ENCODE data around the gene KCTD2. TPM values are rescaled to one million over a fixed set of nuclear protein-coding genes. Genes with fewer than 3 reads are reported as not detected.
A peak's percentile ranks its signal among the peaks of the same experiment; 100 is the strongest.
"Not testable (repeated sequence)": the region's sequence is repeated elsewhere in the genome, so short reads cannot be mapped to it uniquely, and the experiment has no call there.

KCTD2 gene, protein sequence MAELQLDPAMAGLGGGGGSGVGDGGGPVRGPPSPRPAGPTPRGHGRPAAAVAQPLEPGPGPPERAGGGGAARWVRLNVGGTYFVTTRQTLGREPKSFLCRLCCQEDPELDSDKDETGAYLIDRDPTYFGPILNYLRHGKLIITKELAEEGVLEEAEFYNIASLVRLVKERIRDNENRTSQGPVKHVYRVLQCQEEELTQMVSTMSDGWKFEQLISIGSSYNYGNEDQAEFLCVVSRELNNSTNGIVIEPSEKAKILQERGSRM
- total RNA-seq: 28.3 TPM

DNA sequence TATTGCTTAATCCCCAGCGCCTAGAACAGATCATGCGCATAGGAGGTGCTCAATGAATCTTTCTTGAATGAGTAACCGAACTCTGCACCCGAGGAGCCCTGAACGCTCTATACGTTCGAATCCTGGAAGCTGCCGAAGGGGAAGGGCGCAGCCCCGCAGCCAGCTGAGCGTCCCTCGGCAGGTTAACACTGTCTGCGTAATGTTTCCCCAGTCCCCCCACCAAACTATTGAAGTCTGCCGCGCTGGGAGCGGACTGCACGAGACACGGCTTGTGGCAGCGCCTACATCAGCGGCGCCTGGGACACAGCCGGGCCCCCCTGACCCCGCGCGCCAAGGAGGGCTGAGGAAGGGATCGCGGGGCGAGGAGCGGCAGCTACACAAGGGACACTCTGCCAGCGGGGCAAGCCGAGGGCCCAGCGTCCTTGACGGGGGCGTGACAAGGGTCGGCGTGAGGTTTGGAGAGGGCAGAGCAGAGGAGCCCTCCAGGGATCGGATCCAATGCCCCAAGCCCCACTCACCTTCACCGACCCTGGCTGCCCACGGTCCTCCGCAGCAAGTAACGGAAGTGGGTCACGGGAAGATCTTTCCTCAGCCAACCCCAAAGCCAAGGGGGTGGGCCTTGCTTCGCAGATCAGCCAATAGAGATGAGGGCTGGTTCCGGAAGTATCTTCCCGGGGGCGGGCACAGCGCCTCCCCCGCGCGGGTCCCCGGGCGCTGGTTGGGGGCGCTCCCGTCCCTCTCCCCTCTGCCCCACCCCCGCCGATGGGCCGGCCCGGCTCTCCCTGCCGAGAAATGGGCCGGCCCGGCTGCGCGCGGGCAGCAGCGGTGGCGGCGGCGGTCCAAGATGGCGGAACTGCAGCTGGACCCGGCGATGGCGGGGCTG is at the start of gene KCTD2, which contains the start of gene ATP5PD:
Gene KCTD2, plus strand, starts transcription at position 819 of the 883 bp plus-strand sequence. Its CDS starts 26 bp downstream, at position 845.
Gene ATP5PD, minus strand, starts transcription at position 563 of the 883 bp plus-strand sequence. CDS start 4,319 bp downstream, outside the sequence.
- peak; percentile 96 for DNase-seq (ENCODE audit: low spot score)

DNA sequence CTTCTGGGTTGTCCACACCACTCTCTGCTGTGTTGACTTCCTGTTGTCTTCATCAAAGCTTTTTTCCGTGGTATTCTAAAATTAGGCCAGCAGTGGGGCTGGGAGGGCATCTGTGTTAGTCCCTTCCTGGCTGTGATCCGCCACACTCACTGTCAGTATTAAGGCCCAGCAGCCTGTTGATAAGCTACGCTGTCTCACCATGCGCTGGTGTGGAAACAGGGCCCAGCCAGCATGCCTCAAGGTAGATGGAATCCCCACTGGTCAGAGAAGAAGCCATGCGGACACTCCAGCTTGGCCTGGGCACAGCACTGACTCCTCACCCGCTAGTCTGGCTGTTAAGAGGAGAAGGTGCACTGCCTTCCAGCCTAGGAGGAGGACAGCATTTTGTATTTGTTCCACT is 48.2 kb upstream of the KCTD2 start:
- no peak for DNase-seq (ENCODE audit: low spot score)

- DNase-seq (ENCODE audit: low spot score): no peak
These were observed 47.5 kb upstream of the KCTD2 start for GRCh38 chr17:74999523-74999922.

- DNase-seq (ENCODE audit: low spot score): no peak
These were observed 44.8 kb upstream of the KCTD2 start for GRCh38 chr17:75001915-75002843.

DNA sequence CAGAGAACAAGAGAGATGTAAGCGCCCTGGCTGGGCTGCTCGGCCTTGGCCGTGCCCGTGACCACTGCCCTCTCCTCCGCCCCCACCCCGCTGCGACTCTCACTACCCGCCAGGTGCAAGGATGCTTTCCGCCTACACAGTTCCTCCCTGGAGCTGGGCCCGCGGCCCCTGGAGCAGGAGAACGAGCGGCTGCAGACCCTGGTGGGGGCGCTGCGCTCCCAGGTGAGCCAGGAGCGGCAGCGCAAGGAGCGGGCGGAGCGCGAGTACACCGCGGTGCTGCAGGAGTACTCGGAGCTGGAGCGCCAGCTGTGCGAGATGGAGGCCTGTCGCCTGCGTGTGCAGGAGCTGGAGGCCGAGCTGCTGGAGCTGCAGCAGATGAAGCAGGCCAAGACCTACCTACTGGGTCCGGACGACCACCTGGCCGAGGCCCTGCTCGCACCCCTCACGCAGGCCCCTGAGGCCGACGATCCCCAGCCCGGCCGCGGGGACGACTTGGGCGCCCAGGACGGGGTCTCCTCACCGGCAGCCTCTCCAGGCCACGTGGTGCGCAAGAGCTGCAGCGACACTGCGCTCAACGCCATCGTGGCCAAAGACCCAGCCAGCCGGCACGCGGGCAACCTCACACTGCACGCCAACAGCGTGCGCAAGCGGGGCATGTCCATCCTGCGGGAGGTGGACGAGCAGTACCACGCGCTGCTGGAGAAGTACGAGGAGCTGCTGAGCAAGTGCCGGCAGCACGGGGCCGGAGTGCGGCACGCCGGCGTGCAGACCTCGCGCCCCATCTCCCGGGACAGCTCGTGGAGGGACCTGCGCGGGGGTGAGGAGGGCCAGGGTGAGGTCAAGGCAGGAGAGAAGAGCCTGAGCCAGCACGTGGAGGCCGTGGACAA is 43.7 kb upstream of the KCTD2 start:
- DNase-seq (ENCODE audit: low spot score): no peak

DNA sequence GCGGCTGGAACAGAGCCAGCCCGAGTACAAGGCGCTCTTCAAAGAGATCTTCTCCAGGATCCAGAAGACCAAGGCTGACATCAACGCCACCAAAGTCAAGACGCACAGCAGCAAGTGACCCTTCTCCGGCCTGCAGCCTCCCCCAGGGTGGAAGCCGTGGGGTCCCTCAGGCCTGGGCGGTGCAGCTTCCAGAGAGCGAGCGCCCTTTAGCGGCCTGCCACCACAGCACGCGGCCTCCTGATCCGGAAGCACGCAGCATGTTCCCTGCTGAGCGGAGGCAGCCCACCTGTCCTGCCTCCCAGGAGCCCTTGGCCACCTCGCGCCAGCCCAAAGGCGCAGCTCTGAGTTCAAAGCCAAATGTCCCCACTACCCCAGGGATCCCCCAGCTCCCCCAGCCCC is 43.1 kb upstream of the KCTD2 start:
- no peak for DNase-seq (ENCODE audit: low spot score)

- no peak for DNase-seq (ENCODE audit: low spot score)
These were observed 42.7 kb upstream of the KCTD2 start for GRCh38 chr17:75004371-75004770.

DNA sequence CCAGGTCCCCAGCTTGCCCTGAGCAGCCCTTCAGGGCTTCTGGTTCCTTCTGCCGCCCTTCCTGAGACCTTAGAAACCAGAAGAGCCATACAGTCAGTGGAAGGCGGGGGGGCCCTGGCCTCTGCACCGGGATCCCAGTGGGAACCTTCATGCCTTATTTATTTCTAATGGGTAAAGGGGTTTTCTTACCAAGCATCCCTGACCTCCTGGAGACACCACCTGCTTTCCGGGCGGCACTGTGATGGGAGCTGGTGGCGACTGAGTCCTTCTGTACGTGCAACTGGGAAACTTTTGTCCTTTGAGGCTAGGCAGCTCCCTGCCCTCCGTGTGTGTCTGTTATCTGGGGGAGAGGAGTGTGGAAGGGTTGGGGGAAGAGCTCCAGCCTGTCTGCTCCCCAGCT is 41.7 kb upstream of the KCTD2 start:
- no peak for DNase-seq (ENCODE audit: low spot score)

DNA sequence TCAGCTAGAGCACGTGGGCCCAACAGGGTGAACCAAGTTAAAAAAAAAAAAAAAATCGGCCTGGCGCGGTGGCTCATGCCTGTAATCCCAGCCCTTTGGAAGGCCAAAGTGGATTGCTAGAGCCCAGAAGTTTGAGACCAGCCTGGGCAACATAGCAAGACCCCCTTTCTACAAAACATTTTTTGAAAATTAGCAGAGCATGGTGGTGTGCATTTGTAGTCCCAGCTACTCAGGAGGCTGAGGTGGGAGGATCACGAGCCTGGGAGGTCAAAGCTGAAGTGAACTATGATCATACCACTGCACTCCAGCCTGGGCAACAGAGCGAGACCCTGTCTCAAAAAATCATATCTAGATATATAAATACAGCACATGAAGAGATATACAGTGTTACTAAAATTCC is 40.9 kb upstream of the KCTD2 start:
- DNase-seq (ENCODE audit: low spot score): not testable (repeated sequence)

DNA sequence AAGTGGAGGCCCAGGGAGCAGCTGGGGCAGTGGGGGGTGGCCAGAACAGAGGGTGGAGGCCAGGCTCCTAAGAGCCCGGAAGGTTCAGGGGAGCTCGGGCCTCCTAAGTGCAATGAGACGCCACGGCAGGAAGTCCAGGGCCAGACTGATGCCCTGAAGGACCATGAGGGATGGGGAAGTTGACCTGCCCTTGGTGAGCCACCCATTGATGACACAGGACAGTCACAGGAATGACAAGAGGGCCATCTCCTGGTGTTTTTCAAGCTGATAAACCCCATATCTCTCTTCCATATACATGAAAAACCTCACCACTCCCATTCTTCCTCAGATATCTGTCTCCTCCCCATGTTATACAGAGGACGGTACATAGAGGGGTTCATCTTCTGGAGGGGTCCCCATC is 40.4 kb upstream of the KCTD2 start:
- DNase-seq (ENCODE audit: low spot score): no peak

DNA sequence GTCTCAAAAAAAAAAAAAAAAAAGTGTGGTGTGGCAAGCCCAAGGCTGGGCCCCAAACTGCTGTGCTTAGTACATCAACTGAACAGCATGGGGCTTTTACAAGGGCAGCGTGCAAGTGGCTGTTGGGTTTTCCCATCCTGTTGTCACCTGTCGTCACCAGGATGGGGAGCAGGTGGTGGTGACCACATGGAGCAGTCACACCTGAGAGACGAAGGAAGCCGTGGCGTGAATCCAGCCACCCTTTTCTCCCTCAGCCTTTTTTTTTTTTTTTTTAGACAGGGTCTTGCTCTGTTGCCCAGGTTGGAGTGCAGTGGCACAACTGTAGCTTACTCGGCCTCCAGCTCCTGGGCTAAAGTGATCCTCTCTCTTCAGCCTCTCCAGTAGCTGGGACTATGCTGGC is 38.7 kb upstream of the KCTD2 start:
- DNase-seq (ENCODE audit: low spot score): no peak

DNA sequence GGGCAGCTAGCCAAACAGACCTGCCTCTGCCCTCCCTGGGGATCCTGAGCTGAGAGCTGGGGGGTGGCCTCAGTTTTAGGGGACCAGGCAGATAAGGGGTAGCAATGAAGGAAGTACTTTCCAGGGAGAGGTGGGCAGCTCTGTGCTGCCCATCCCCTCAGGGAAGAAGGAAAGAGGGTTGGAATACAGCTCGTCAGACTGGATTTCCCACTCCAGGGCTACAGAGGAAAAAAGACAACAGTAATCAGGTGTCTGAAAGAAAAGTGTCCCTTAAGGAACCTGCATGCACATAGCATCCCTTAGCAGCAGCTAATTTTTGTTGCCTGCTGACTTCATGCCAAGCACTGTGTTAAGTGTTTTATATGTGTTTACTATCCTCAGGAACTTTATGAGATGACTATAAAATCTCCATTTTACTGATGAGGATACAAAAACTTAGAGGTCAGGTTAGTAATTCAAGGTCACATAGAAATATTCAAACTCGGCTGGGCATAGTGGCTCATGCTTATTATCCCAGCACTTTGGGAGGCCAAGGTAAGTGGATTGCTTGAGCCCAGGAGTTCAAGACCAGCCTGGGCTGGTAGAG is 37.8 kb upstream of the KCTD2 start:
- DNase-seq (ENCODE audit: low spot score): no peak

DNA sequence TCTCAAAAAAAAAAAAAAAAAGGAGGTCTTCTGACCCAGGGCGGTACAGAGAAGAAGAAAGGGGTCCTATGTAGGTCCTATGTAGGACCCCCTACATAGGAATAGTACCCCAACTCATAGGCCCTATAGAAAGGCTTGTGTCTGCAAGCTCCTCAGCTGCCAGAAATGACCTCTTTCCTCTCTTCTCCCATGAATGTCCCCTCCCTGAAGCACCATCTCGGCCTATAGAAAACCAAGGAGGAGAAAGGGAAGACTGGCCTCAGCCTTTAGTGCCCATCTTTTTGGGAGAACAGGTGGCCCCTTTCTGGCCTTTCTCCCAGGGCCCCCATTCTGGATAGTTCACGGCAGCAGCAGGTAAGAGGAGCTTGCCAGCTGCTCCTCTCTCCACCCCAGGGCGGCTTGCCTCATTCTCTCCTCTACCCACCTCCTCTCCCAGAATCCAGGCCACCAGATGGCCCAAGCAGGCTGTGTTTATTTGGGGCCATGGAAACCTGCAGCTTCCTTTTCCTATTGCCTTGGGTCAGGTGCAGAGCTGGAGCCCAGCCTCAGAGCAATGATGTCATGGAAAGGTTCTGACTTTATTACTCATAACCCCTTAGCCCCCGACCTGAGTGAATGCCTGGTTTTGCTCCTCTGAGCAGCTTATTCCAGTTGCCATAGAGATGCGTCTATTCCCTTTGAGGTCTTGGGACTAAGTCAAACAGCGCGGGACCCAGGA is 36.2 kb upstream of the KCTD2 start:
- DNase-seq (ENCODE audit: low spot score): no peak

- peak; percentile 72 for DNase-seq (ENCODE audit: low spot score)
These were observed 35.5 kb upstream of the KCTD2 start for GRCh38 chr17:75011401-75012095.

DNA sequence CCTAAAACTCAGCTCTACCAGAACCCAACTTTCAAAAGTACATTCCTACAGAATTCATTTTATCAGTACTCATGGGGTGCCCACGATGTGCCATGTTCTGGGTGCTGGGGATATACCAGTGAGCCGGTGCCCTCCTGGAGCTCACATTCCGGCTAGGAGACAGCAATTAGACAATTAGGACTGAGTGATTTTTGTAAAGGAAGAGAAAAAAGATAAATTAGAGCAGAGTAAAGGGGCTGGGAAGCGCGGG is 35.0 kb upstream of the KCTD2 start:
- no peak for DNase-seq (ENCODE audit: low spot score)

DNA sequence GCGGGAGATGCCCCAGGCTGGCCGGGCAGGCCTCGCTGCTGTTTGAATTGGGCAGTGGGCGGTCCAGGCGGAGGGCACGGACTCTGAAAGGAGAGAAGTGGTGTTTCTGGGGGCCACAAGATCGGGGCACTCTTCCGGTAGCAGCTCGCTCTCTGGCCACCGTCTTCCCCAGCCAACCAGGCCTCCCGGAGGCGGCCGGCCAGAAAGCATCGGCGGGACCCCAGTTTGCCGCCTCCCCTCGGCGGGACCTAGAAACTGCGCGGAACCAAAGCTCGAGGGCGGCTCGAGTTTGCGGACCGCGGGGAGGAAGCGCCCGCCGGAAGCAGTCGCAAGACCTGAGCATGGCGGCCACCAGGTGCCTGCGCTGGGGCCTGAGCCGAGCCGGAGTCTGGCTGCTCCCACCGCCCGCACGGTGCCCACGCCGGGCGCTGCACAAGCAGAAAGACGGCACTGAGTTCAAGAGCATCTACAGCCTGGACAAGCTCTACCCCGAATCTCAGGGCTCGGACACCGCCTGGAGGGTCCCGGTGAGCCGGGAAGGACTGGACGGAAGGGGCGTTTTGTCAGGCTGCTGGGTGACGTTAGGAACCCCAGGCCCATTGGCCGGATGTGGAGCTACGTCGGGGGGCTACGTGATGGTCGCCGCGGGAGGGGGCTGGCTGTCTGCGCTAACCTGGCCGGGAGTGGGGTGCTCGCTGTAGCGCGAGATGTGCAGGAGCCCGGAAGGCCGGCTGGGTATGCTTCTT is 34.5 kb upstream of the KCTD2 start, which contains the start of gene MRPL58:
Gene MRPL58, plus strand, starts transcription at position 325 of the 746 bp plus-strand sequence. Its CDS starts 17 bp downstream, at position 342.
- DNase-seq (ENCODE audit: low spot score): peak; percentile 83

DNA sequence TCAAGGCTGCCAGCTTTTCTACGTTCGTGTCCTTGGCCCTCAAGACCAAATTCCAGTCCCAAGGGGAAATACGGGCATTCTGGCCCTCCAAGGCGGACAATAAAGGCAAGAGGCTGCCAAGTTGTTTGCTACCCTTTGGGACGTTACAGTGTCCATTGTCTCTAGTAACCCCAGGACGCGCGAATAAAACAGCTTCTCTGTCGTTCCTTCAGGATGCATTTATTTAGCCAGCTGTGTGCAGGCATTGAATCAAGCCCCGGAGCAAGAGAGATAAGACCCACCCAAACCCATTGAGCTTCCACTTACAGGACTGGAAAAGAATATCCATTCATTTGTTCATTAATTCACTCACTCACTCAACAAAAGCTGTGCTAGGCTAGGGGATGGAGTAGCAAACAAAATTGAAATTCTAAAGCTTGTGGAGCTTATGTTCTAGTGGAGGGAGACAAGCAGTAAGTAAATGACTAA is 33.9 kb upstream of the KCTD2 start:
- DNase-seq (ENCODE audit: low spot score): no peak

- no peak for DNase-seq (ENCODE audit: low spot score)
These were observed 27.9 kb upstream of the KCTD2 start for GRCh38 chr17:75019146-75019545.
